ENCODE data around the gene MRNIP. TPM values are rescaled to one million over a fixed set of nuclear protein-coding genes. Genes with fewer than 3 reads are reported as not detected.

MRNIP gene
- total RNA-seq, 1 donor from 2014 or later = 33.9 TPM

Small RNAs within 50 kb of the gene (small RNA-seq; reads per million reads assigned to genes)
- not detected for gene MIR1229 (ENCODE audit: low replicate concordance)
- gene RF00019 (ENCODE audit: low replicate concordance) = not detected

Other genes starting within 250 kb of the MRNIP start
- 448 TPM for gene HNRNPH1, start 235.1 kb downstream of the MRNIP start, total RNA-seq
- gene CBY3, start 177.8 kb downstream of the MRNIP start, total RNA-seq = not detected
- 289 TPM for gene CANX, start 159.8 kb downstream of the MRNIP start, total RNA-seq
- 12.8 TPM for gene MAML1, start 126.0 kb downstream of the MRNIP start, total RNA-seq
- gene LTC4S, start 64.8 kb downstream of the MRNIP start, total RNA-seq = 0.74 TPM
- gene MGAT4B, start 52.0 kb downstream of the MRNIP start, total RNA-seq = 70.3 TPM
- 45.7 TPM for gene SQSTM1, start 37.9 kb downstream of the MRNIP start, total RNA-seq
- 31.0 TPM for gene TBC1D9B, start 49.1 kb upstream of the MRNIP start, total RNA-seq
- gene RNF130, start 212.9 kb upstream of the MRNIP start, total RNA-seq = 69.8 TPM

Measured in temporal lobe (tissue), 2 donors.